HUDEP-2 (cell line): ENCODE measurements around the gene GCC1.
"Not testable (repeated sequence)": the region's sequence is repeated elsewhere in the genome, so short reads cannot be mapped to it uniquely, and the experiment has no call there.

Experiments used
- DNase-seq, 76 experiments: peaks; one replicate each; lab custom pipeline; 2025; ENCODE audit not compliant: unreplicated experiment in 76 of 76; lab: John Stamatoyannopoulos, UW

Gene GCC1

DNA sequence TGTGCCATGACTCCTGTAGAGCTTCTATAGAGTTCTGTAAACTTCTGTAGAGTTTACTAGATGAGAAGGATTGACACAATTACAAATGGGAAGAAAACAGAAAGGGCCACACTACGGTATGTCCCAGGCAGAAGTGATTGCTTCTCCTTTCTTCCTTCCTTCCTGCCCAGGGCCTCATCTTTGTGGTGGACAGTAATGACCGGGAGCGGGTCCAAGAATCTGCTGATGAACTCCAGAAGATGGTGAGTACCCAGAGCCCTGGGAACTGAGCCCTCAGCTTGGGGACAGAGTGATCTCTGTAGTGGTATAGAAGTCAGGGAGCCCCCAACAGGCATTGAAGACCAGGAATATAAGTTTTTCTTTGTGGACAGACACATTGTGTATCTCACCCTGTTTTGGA, 4.5 kb upstream of the GCC1 start:
- no peak for DNase-seq

DNA sequence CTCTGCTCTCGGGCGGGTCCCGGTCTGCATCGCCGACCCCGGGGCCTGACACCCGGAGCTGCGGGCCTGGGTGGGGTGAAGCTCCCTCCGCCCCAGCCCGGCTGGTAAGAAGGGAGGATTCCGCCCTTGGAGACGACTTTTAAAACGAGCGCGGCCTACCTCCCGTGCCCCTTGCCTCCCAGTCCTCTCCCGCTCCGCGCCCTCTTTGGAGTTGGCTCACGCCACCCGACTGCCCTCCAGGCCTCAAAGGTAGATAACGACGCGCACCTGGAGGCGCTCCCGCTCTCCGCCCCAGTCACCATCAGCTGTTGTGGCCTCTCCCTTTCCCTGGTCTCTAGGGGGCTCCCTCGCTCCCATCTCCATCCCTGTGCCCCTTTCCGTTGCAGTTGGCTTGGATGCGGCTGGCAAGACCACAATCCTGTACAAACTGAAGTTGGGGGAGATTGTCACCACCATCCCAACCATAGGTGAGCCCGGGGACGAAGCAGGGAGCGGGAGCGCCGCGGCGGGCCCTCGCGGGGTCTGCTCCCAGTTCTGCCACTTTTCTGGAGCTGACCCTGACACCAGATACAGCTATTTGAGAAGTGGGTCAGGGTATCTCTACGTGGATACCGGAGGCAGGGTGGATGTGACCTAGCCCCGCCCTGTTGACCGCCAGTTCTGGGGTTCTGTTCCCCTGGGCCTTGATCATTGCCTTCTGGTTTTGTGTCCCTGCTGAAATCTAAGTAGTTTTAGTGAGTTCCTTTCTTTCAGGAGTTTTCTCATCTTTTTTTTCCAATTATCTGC, 3.5 kb upstream of the GCC1 start:
- DNase-seq = peak in 23 of 76 experiments; percentile 2 to 45 (median 22)

DNA sequence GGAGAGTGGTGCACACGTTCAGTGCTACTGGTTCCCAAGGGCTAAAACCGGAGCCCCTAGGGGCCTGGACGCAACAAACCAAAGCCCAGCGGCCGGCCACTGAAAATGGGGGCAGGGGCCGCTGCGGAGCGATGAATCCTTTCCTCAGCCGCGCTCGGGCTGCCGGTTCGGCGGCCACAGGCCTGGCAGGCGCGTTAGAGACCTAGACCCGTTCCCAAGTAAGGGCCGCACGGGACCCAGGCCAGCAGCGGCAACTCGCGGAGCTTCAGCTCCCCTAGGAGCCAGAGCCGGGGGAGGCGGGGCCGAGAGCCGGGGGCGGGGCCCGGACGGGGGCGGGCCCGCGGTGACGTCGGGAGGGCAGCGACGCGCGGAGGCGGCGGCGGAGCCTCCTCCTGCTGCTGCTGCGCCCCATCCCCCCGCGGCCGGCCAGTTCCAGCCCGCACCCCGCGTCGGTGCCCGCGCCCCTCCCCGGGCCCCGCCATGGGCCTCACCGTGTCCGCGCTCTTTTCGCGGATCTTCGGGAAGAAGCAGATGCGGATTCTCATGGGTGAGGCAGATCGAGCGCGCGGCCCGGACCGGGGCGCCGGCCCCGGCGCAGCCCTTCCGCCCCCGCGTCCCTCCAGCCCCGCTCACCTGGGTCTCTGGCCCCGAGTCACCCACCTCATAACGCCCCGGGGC, 2.8 kb upstream of the GCC1 start, which contains the start of gene ARF5:
ARF5 (plus strand) TSS at position 393 of the 678 bp plus-strand sequence; CDS start at position 481, 88 bp downstream.
- DNase-seq = peak in 73 of 76 experiments; percentile 3 to 89 (median 68)

DNA sequence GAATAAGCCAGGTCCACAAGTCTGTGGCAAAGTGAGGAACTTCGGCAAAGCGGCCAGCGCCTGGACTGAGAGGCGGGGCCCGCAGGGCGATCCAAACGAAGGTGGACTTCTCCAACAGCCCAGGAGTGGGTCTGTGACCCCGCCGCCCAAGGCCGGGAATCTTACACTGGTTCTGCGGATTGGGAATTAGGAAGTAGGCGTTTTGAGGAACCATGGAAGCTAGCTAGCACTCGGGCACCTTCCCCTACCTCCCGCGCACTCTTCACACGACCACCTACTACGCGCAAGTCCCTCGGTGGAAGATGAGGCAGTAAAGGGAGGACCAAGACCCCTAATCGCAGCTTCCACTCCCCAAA, 2.2 kb upstream of the GCC1 start:
- DNase-seq = no peak

DNA sequence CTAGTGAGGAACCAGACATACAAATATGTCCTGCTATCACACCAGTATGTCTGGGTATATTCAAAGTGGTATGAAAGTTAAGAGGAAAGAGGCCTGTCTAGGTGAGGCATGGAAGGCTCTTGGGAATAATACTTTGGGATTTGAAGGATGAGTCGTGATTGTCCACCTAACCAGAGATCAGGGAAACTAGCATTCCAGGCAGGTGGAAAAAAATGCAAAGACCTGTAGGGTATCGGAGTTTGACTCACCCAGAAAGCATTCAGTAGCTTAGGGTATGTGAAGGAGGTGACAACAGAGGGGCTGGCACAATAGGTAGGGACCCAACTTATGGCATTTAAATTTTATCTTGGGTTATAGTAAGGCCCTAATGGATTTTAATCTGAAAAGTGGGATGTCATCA, 950 bp upstream of the GCC1 start:
- no peak for DNase-seq

DNA sequence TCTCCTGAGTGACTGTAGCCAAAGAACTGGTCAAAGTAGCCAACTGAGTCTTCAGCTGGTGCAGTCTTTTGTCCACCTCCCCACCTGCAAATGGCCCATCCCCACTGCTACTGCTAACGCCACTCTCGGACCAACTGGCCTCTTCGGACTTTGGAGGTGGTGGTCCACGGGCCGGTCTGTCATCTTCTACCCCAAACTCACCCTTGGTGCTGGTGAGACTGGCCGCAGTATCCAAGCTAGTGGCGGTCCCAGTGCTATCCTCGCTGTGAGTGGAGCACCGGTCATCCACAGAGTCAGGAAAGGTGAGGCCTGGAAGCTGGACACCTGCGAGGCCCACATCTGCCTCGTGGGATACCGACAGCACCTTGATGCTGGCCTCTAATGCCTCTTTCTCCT, 750 bp downstream of the GCC1 start:
- DNase-seq = no peak

DNA sequence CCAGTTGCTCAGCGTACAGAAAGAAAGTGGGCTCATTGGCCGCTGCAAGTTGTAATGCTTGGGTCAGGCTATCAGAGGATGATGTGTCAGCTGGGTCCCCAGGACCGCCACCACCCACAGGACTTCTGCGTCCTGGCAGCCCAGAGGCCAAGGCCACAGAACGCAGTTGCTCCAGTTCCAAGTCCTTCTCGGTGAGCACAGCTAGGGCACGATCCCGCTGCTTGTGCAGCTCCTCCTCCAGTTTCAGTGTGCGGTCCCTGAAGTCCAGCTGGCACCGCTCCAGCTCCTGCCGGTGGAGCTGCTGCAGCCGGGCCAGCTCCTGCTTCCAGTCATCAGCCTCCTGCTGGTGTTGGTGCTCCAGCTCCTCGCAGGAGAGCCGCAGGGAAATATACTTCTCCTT, 3.0 kb downstream of the GCC1 start:
- no peak for DNase-seq

- no peak for DNase-seq
Observed at GRCh38 chr7:127581716-127582115, 3.7 kb downstream of the GCC1 start.

- no peak for DNase-seq
Observed at GRCh38 chr7:127580612-127581011, 4.8 kb downstream of the GCC1 start.

DNA sequence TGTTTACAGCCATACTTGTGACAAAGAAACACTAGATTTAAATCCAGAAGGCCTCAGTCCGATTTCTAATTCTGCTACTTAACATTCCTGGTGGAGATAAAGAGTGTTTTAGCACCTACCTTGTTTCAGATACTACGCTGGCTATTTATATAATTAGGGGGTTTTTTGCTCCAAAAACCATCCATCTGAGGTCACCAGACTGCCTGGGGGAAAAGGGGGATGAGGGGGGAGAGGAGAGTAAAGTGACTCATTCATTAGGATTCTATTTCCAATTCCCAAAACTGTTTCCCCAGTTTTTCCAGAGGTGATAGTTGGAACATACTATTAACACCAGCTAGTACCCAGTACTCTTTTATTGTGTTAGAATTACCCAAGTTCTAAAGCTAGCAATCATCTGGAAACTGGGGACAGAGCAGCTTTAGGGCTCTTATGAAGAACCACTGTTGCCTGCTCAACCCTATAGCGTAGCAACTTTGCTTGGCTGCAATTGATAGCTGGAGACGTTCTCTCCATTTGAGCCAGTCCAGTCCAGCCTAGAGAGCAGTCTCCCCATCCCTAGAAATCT, 6.6 kb downstream of the GCC1 start:
- DNase-seq = no peak

- DNase-seq = peak in 2 of 76 experiments; percentile 2 to 9
Observed at GRCh38 chr7:127578036-127578684, 7.2 kb downstream of the GCC1 start.

GRCh38 chr7:127571741-127572505, 13.5 kb downstream of the GCC1 start:
- DNase-seq = no peak

GRCh38 chr7:127568034-127568433, 17.4 kb downstream of the GCC1 start:
- not testable (repeated sequence) for DNase-seq

- no peak for DNase-seq
Observed at GRCh38 chr7:127566242-127566641, 19.2 kb downstream of the GCC1 start.

- DNase-seq = no peak
Observed at GRCh38 chr7:127557803-127558202, 27.6 kb downstream of the GCC1 start.

- no peak for DNase-seq
Observed at GRCh38 chr7:127556404-127556803, 29.0 kb downstream of the GCC1 start.

GRCh38 chr7:127551941-127552340, 33.5 kb downstream of the GCC1 start:
- no peak for DNase-seq

- no peak for DNase-seq
Observed at GRCh38 chr7:127550247-127550646, 35.1 kb downstream of the GCC1 start.

- DNase-seq = no peak
Observed at GRCh38 chr7:127546313-127546712, 39.1 kb downstream of the GCC1 start.

DNA sequence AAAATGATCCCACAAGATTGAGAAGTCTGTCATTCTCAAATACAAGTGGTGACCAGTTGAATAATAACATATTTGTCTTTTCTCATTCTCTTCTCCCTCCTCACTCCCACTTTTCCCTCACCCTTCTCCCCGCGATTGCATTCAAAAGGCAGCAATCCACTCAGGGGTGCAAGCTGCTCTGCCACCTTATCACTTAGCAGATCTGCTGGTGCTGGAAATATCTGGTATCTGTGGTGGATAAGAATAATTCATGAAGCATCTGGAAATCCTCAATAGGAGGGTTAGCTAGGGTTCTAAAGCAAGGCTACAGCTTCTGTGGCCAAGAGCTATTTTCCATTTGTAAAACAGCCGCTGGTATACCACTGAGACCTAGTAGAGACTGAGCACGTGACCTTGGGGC, 43.8 kb downstream of the GCC1 start:
- no peak for DNase-seq

- DNase-seq = not testable (repeated sequence)
Observed at GRCh38 chr7:127540461-127540860, 44.9 kb downstream of the GCC1 start.
